HFFc6 (cell line): ENCODE data around the gene ZRANB1. TPM values are rescaled to one million over a fixed set of nuclear protein-coding genes. Genes with fewer than 3 reads are reported as not detected.

Experiments used
- DNase-seq: peaks from one replicate; pipeline ENCODE4 v3.0.0-alpha.2; 2018
- H3K27ac Mint-ChIP-seq: 2 replicates; pipeline ENCODE4 v1.8.0; 2020; ENCODE audit warnings: mild to moderate bottlenecking, mixed read lengths
- H3K27me3 Mint-ChIP-seq: 2 replicates; pipeline ENCODE4 v1.8.0; 2021; ENCODE audit warnings: mild to moderate bottlenecking, moderate library complexity, mixed read lengths; ENCODE audit not compliant: insufficient read depth
- H3K36me3 Mint-ChIP-seq: 2 replicates; pipeline ENCODE4 v1.8.0; 2021; ENCODE audit warnings: low read depth, mixed read lengths
- H3K4me1 Mint-ChIP-seq: 2 replicates; pipeline ENCODE4 v1.8.0; 2020; ENCODE audit warnings: low read depth, mixed read lengths
- H3K4me3 Mint-ChIP-seq: 2 replicates; pipeline ENCODE4 v1.8.0; 2020; ENCODE audit warnings: mild to moderate bottlenecking, moderate library complexity, mixed read lengths
- H3K9me3 Mint-ChIP-seq: 2 replicates; pipeline ENCODE4 v1.8.0; 2020; ENCODE audit warnings: mild to moderate bottlenecking, mixed read lengths
- total RNA-seq, 6 experiments: library from RNA; stranded (reverse); fragmentation: NEBNext Ultra II Directional; extraction: Animal tissue kit (Norgen Biotek cat#: 25700); gene quantifications; 2 replicates in 1 of 6; 3 replicates in 5 of 6; pipeline ENCODE4 v1.2.3, GENCODE V29; 2021
- TF ChIP-seq, protein P1 (sequence below): fragments of 200-600 bp; sonication (generic); IDR thresholded peaks from 2 replicates; pipeline ENCODE4 v1.5.0; 2021; ENCODE audit warnings: antibody characterized with exemption, mild to moderate bottlenecking

The ZRANB1 gene
- total RNA-seq, 6 experiments from 2014 or later = 11.8 to 13.6 (median 12.6) TPM

DNA sequence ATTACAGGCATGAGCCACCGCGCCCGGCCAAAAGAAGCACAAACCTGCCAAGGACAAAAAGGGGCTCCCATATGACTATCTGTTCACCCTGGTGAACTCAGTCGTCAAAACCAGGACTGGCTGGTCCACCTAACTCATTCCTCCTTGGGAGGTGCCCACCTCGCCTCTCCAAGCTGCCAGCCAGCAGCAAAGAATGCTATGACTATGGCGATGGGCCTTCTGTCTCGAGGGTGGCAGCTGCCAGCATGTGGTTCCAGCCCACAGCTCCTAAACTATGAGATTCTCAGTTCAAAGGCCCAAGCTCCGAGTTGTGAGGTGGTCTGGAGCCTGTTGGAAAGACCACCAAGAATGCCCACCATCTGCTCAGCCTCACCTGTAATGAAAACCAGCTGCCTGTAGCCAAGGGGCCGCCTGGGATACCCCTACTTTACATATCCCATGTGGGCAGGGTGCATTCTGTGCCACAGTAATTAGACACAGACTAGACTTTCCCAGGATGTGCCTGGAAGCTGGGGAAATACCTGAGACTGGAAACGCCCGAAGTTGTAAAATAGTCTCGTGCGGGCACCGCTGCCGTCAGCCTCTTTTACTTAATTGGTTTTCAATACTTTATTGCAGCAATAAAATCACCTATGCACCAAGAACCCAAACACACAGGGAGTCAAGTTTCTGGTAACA is 71.1 kb downstream of the ZRANB1 start:
- Mint-ChIP-seq H3K27me3 (peaks cover 1% of the 10 kb centered on the region), H3K36me3 (peaks cover 16% of the 10 kb centered on the region), H3K27ac (no peak overlapping the region)

DNA sequence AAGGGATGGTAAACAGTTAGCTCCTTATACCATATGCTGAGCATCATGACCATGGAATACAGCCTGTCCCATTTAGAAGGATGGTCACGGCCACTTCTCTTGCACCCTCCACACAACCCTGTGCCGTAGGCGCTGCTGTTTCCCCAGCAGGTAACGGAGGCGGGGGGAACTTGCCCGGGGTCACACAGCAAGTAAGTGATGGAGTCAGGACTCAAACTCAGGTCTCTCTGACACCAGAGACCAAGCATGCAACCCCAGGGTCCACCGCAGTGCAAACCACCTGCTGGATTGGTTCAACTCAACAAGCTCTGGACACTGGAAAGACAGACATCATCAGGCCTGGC is 71.6 kb downstream of the ZRANB1 start:
- peaks cover 14% of the 10 kb centered on the region for H3K36me3 Mint-ChIP-seq
- no peak overlapping the region for H3K27ac Mint-ChIP-seq
- TF ChIP-seq, protein P1, sequence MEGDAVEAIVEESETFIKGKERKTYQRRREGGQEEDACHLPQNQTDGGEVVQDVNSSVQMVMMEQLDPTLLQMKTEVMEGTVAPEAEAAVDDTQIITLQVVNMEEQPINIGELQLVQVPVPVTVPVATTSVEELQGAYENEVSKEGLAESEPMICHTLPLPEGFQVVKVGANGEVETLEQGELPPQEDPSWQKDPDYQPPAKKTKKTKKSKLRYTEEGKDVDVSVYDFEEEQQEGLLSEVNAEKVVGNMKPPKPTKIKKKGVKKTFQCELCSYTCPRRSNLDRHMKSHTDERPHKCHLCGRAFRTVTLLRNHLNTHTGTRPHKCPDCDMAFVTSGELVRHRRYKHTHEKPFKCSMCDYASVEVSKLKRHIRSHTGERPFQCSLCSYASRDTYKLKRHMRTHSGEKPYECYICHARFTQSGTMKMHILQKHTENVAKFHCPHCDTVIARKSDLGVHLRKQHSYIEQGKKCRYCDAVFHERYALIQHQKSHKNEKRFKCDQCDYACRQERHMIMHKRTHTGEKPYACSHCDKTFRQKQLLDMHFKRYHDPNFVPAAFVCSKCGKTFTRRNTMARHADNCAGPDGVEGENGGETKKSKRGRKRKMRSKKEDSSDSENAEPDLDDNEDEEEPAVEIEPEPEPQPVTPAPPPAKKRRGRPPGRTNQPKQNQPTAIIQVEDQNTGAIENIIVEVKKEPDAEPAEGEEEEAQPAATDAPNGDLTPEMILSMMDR = no peak
- H3K9me3 Mint-ChIP-seq = no peaks in the 10 kb centered on the region
- peaks cover 31% of the 10 kb centered on the region for H3K4me1 Mint-ChIP-seq
- H3K4me3 Mint-ChIP-seq = no peak overlapping the region
- no peak for DNase-seq
- H3K27me3 Mint-ChIP-seq = peaks cover 1% of the 10 kb centered on the region

More for the DNA sequence above, 71.1 kb downstream of the ZRANB1 start:
- Mint-ChIP-seq H3K4me1 (peaks cover 36% of the 10 kb centered on the region), H3K4me3 (no peak overlapping the region), H3K9me3 (no peaks in the 10 kb centered on the region)
- no peak for DNase-seq
- TF ChIP-seq, protein P1 = no peak

DNA sequence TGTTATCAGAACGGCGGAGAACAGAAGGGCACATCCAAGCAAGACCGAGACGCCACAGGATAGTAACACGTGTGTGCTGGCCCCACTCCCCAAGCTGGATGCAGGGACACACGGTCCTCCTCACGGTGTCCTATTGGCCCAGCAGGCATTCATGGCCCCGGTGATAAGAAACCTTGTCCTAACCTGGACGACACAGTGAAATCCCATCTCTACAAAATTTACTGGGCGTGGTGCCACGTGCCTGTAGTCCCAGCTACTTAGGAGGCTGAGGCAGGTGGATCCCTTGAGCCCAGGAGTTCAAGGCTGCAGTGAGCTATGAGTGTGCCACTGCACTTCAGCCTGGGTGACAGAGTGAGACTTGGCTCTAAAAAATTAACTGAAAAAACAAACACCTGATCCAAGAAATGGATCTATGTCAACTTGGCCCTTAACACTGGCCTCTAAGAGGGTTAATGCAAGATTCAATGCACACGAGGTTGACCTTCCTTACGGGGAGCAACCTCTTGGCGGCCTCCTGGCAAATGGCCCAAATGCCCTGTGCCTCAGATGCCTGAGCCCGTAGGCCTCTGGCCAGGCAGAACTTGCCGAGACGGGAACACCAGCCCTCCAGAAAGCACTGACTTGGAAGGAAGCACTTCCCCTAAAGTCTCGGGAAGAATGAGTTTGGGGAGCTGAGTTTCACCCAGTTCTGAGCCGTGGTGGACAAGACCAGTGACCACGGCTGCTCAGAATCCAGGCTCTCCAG is 72.3 kb downstream of the ZRANB1 start:
- Mint-ChIP-seq H3K4me3 (no peak overlapping the region), H3K4me1 (peaks cover 23% of the 10 kb centered on the region), H3K9me3 (no peaks in the 10 kb centered on the region), H3K36me3 (peaks cover 9% of the 10 kb centered on the region; the same call in 1 of the 2 replicates), H3K27me3 (peaks cover 1% of the 10 kb centered on the region), H3K27ac (no peak overlapping the region)
- no peak for DNase-seq
- TF ChIP-seq, protein P1 = no peak

DNA sequence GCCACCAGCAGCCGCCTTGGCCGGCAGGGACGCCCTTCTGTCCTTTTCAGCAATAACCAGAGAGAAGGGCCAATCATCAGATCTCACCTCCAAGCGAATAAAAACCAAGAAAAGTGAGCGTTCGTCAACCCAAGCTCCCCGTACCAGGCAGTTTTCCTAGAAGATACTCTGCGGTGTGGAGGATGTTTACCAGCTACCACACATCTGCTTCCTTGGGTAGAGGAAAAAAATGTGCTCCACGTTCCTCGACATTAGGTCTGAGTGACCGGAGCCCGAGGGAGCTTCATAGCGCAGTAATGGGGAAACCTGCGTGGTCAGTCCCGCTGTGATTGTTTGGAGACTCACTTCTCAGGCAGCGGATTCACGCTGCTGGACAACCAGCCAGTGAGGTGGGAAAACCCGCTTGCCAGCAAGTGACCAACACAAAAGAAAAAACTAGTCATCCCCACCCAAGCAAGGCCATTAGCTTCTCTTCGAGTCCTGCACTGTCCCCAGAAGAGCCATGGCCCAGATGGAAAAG is 73.0 kb downstream of the ZRANB1 start:
- peaks cover 1% of the 10 kb centered on the region for H3K27me3 Mint-ChIP-seq
- no peak overlapping the region for H3K27ac Mint-ChIP-seq
- no peak for DNase-seq
- no peaks in the 10 kb centered on the region for H3K9me3 Mint-ChIP-seq
- TF ChIP-seq, protein P1 = no peak
- peaks cover 23% of the 10 kb centered on the region for H3K4me1 Mint-ChIP-seq
- peaks cover 15% of the 10 kb centered on the region; the same call in 1 of the 2 replicates for H3K36me3 Mint-ChIP-seq
- no peak overlapping the region for H3K4me3 Mint-ChIP-seq

DNA sequence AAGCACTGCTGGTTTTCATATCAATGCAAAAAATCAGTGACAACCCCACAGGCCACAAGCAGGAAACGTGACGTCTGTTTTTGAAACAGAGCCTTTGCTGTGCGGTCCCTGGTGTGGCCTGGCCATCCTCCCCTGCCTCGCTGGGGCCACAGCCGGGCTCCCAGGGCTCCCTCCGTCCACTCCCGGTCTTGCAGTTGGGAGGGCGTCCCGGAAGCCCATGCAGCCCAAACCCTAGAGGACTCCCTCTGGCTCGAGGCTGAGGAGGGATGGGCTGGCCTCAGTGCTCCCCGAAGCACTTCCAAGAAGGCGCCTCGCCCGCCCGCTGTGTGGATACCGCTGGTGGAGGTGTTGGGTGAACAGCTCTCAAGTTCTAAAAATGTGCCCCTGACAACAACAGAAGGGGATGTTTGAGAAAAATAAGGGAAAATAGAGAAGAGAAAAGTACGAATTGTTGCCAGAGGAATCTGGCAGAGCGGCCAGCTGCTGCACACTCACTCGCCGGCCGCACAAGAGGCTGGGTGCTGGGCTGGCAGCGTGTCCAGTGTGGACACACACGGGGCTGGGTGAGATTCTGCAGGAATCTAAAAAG is 73.5 kb downstream of the ZRANB1 start:
- TF ChIP-seq, protein P1 = no peak
- Mint-ChIP-seq H3K9me3 (no peaks in the 10 kb centered on the region), H3K27ac (peak overlapping the region; percentile 57; the same call in 1 of the 2 replicates), H3K27me3 (peaks cover 6% of the 10 kb centered on the region), H3K36me3 (peaks cover 15% of the 10 kb centered on the region; the same call in 1 of the 2 replicates), H3K4me3 (no peak overlapping the region), H3K4me1 (peaks cover 21% of the 10 kb centered on the region)
- no peak for DNase-seq
